ENCODE results near the gene PRKN. TPM values are rescaled to one million over a fixed set of nuclear protein-coding genes. Genes with fewer than 3 reads are reported as not detected.

Gene PRKN
- total RNA-seq, 2 donors from 2014 or later = 10.7 to 21.2 TPM

- 95% methylated on average over 12 of the region's 12 CpGs for whole genome bisulfite sequencing
- no peaks in the 10 kb centered on the region for H3K27me3 ChIP-seq (replicated peaks; ENCODE audit: insufficient read depth)
- H3K36me3 ChIP-seq = no peaks in the 10 kb centered on the region
- no peak for DNase-seq (ENCODE audit: low spot score)
- H3K4me1 ChIP-seq (replicated peaks) = no peaks in the 10 kb centered on the region
- no peaks in the 10 kb centered on the region for H3K9me3 ChIP-seq
- no peak overlapping the region for H3K4me3 ChIP-seq
- H3K27ac ChIP-seq = no peak overlapping the region
- no peak for TF ChIP-seq POLR2AphosphoS5 (IDR thresholded peaks at IDR 0.05)
- intact Hi-C loops (cut with DNase I) = no loop called here
These were observed 1373.2 kb downstream of the PRKN start for GRCh38 chr6:161354276-161354840.

GRCh38 chr6:161353208-161353613 is 1374.4 kb downstream of the PRKN start:
- no peak for DNase-seq (ENCODE audit: low spot score)
- TF ChIP-seq CTCF (IDR thresholded peaks at IDR 0.05) (no peak), POLR2AphosphoS5 (IDR thresholded peaks at IDR 0.05) (no peak), POLR2A (IDR thresholded peaks at IDR 0.05) (no peak)
- intact Hi-C loops (cut with DNase I) = no loop called here
- Histone ChIP-seq H3K27ac (no peak overlapping the region), H3K27me3 (replicated peaks; ENCODE audit: insufficient read depth) (no peaks in the 10 kb centered on the region), H3K4me3 (no peak overlapping the region), H3K4me1 (replicated peaks) (no peaks in the 10 kb centered on the region), H3K9me3 (no peaks in the 10 kb centered on the region), H3K36me3 (no peaks in the 10 kb centered on the region)
- WGBS = 66% methylated on average over 11 of the region's 11 CpGs

DNA sequence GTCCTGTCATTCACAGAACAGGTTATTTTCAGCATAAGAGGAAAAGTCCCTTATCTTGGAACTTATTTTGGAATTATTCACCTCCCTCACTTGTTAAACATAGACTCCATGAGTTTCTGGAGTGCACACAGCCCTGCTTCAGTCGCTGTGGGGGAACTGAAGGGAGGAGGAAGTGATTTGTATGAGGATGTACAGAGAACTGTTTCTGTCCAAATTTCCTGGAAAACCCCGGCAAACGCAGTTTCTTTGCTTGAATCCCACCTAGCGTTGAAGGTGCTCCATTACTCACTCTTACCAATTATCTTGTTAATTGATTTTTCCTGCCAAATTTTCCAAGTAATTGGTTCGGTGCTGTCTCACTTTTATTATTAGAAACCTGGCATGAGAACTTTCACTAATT is 1375.7 kb downstream of the PRKN start:
- TF ChIP-seq POLR2A (IDR thresholded peaks at IDR 0.05) (no peak), CTCF (IDR thresholded peaks at IDR 0.05) (no peak), POLR2AphosphoS5 (IDR thresholded peaks at IDR 0.05) (no peak)
- intact Hi-C loops (cut with DNase I) = no loop called here
- 65% methylated on average over 5 of the region's 5 CpGs for WGBS
- Histone ChIP-seq H3K27ac (no peak overlapping the region), H3K36me3 (no peaks in the 10 kb centered on the region), H3K9me3 (no peaks in the 10 kb centered on the region), H3K4me3 (no peak overlapping the region), H3K4me1 (replicated peaks) (no peaks in the 10 kb centered on the region), H3K27me3 (replicated peaks; ENCODE audit: insufficient read depth) (no peaks in the 10 kb centered on the region)
- DNase-seq (ENCODE audit: low spot score) = no peak

GRCh38 chr6:161349886-161350285 is 1377.7 kb downstream of the PRKN start:
- intact Hi-C loops (cut with DNase I) = no loop called here
- 94% methylated on average over 19 of the region's 19 CpGs for whole genome bisulfite sequencing
- no peak for DNase-seq (ENCODE audit: low spot score)

GRCh38 chr6:161348628-161348994 is 1379.0 kb downstream of the PRKN start:
- TF ChIP-seq CTCF (IDR thresholded peaks at IDR 0.05) = no peak
- no peak for TF ChIP-seq POLR2AphosphoS5 (IDR thresholded peaks at IDR 0.05)
- no peak for TF ChIP-seq POLR2A (IDR thresholded peaks at IDR 0.05)
- H3K9me3 ChIP-seq = no peaks in the 10 kb centered on the region
- intact Hi-C loops (cut with DNase I) = no loop called here
- no peaks in the 10 kb centered on the region for H3K36me3 ChIP-seq
- H3K27ac ChIP-seq = no peak overlapping the region
- no peak overlapping the region for H3K4me3 ChIP-seq
- H3K27me3 ChIP-seq (replicated peaks; ENCODE audit: insufficient read depth) = no peaks in the 10 kb centered on the region
- DNase-seq (ENCODE audit: low spot score) = no peak
- no peaks in the 10 kb centered on the region for H3K4me1 ChIP-seq (replicated peaks)
- 97% methylated on average over 5 of the region's 5 CpGs for WGBS

More at GRCh38 chr6:161349886-161350285, 1377.7 kb downstream of the PRKN start:
- no peaks in the 10 kb centered on the region for H3K36me3 ChIP-seq
- no peak for TF ChIP-seq POLR2AphosphoS5 (IDR thresholded peaks at IDR 0.05)
- TF ChIP-seq CTCF (IDR thresholded peaks at IDR 0.05) = no peak
- no peak for TF ChIP-seq POLR2A (IDR thresholded peaks at IDR 0.05)
- no peaks in the 10 kb centered on the region for H3K4me1 ChIP-seq (replicated peaks)
- no peaks in the 10 kb centered on the region for H3K27me3 ChIP-seq (replicated peaks; ENCODE audit: insufficient read depth)
- H3K9me3 ChIP-seq = no peaks in the 10 kb centered on the region
- H3K4me3 ChIP-seq = no peak overlapping the region
- H3K27ac ChIP-seq = no peak overlapping the region
